IMR-90 (cell line): Measurements from ENCODE around the gene GAREM1.

Source experiments
- CEBPB ChIP-seq: IDR thresholded peaks from 2 replicates; pipeline ENCODE4 v1.6.1; 2012; ENCODE audit warnings: low read depth, low read length, improper control_type of control experiment
- FOS ChIP-seq: fragments of 150-350 bp; IDR thresholded peaks from 2 replicates; pipeline ENCODE4 v1.6.1; 2016; ENCODE audit warnings: low read depth, low read length
- MAFK ChIP-seq: IDR thresholded peaks from 2 replicates; pipeline ENCODE4 v1.6.1; 2012; ENCODE audit warnings: low read depth, low read length, improper control_type of control experiment
- MAZ ChIP-seq: IDR thresholded peaks from 2 replicates; pipeline ENCODE4 v1.6.1; 2012; ENCODE audit warnings: low read depth, mild to moderate bottlenecking, low read length, improper control_type of control experiment, moderate library complexity, borderline replicate concordance
- POLR2A ChIP-seq: IDR thresholded peaks from 2 replicates; pipeline ENCODE4 v1.6.1; 2012; ENCODE audit warnings: mild to moderate bottlenecking, low read depth, low read length
- RAD21 ChIP-seq: IDR thresholded peaks from 2 replicates; pipeline ENCODE4 v1.6.1; 2012; ENCODE audit warnings: low read length, improper control_type of control experiment
- RCOR1 ChIP-seq: IDR thresholded peaks from 2 replicates; pipeline ENCODE4 v1.6.1; 2012; ENCODE audit warnings: mild to moderate bottlenecking, low read length, improper control_type of control experiment; ENCODE audit not compliant: insufficient replicate concordance
- RFX5 ChIP-seq: IDR thresholded peaks from 2 replicates; pipeline ENCODE4 v1.8.0; 2012; ENCODE audit warnings: low read depth, mild to moderate bottlenecking, low read length, moderate library complexity
- SMC3 ChIP-seq: fragments of 150-350 bp; IDR thresholded peaks from 2 replicates; pipeline ENCODE4 v1.6.1; 2016; ENCODE audit warnings: low read depth, mild to moderate bottlenecking, antibody characterized with exemption, low read length, moderate library complexity
- TF ChIP-seq, protein P1 (sequence below): conservative IDR thresholded peaks from 2 replicates; pipeline ENCODE4 v1.5.1; 2012; ENCODE audit warnings: mild to moderate bottlenecking, low read depth, low read length, improper control_type of control experiment
- TF ChIP-seq, protein P2 (sequence below): fragments of 150-350 bp; IDR thresholded peaks from 2 replicates; pipeline ENCODE4 v1.6.1; 2016; ENCODE audit warnings: low read depth, mild to moderate bottlenecking, low read length, moderate library complexity, borderline replicate concordance
- TF ChIP-seq, protein P3 (sequence below): fragments of 150-350 bp; IDR thresholded peaks from 2 replicates; pipeline ENCODE4 v1.6.1; 2017; ENCODE audit warnings: mild to moderate bottlenecking, antibody characterized with exemption, low read length, low read depth

DNA sequence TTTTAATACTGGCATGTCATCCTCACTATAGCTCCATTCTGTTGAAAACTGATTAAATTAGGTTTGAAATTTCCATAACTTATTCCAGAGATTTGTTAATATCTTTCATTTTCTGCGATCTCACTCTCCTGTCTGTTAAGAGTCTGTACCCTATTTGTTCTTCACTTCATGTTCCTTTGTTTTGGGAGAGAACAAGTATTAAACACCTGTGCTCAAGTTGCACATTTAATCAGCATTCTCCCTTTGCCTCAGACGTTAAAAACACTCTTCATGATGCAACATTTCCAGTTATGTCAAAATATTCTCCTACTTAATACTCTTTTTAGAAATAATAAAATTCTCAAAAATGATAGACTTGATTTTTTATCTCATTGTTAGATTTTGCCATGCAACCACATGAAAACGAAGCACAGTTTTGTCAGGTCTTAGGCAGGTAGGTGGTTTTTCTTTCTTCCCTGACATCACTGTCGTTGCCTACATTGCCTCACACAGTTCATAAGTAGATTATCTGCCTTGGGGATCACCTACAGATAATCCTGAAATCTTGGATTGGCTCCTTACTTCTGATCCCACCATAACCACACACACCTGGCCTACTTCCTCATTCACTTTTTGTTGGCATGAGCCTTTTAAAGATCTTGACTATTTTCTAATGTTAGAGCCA lies 109.9 kb downstream of the GAREM1 start:
- TF ChIP-seq RFX5 (no peak), POLR2A (no peak), FOS (no peak), CEBPB (no peak), RAD21 (no peak), SMC3 (no peak), MAFK (no peak), MAZ (no peak), RCOR1 (no peak)
- TF ChIP-seq, protein P1, sequence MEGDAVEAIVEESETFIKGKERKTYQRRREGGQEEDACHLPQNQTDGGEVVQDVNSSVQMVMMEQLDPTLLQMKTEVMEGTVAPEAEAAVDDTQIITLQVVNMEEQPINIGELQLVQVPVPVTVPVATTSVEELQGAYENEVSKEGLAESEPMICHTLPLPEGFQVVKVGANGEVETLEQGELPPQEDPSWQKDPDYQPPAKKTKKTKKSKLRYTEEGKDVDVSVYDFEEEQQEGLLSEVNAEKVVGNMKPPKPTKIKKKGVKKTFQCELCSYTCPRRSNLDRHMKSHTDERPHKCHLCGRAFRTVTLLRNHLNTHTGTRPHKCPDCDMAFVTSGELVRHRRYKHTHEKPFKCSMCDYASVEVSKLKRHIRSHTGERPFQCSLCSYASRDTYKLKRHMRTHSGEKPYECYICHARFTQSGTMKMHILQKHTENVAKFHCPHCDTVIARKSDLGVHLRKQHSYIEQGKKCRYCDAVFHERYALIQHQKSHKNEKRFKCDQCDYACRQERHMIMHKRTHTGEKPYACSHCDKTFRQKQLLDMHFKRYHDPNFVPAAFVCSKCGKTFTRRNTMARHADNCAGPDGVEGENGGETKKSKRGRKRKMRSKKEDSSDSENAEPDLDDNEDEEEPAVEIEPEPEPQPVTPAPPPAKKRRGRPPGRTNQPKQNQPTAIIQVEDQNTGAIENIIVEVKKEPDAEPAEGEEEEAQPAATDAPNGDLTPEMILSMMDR = no peak
- TF ChIP-seq, protein P2, sequence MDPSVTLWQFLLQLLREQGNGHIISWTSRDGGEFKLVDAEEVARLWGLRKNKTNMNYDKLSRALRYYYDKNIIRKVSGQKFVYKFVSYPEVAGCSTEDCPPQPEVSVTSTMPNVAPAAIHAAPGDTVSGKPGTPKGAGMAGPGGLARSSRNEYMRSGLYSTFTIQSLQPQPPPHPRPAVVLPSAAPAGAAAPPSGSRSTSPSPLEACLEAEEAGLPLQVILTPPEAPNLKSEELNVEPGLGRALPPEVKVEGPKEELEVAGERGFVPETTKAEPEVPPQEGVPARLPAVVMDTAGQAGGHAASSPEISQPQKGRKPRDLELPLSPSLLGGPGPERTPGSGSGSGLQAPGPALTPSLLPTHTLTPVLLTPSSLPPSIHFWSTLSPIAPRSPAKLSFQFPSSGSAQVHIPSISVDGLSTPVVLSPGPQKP = no peak
- TF ChIP-seq, protein P3, sequence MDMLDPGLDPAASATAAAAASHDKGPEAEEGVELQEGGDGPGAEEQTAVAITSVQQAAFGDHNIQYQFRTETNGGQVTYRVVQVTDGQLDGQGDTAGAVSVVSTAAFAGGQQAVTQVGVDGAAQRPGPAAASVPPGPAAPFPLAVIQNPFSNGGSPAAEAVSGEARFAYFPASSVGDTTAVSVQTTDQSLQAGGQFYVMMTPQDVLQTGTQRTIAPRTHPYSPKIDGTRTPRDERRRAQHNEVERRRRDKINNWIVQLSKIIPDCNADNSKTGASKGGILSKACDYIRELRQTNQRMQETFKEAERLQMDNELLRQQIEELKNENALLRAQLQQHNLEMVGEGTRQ = no peak
